Endothelial cell of umbilical vein (primary cell): Measurements from ENCODE around the gene ARL4C. TPM values are rescaled to one million over a fixed set of nuclear protein-coding genes. Genes with fewer than 3 reads are reported as not detected.

Experiments
- BruUV-seq: library from RNA; stranded (reverse); fragments of 400-500 nt; replicated peaks from 2 replicates; lab custom pipeline; 2021; lab: Mats Ljungman, UMichigan
- CTCF ChIA-PET: fragments of 300-600, 350-600 bp; sonication (Branson Sonifier 250); formaldehyde crosslinking; loops from one replicate; lab custom pipeline; 2021; ENCODE audit warnings: antibody characterized with exemption, inconsistent platforms; lab: Charles Lee
- POLR2A ChIA-PET: fragments of 300-600, 350-600 bp; sonication (Branson Sonifier 250); formaldehyde crosslinking; loops from one replicate; lab custom pipeline; 2021; ENCODE audit warnings: antibody characterized with exemption, inconsistent platforms; lab: Charles Lee
- DNase-seq: peaks from one replicate; pipeline ENCODE4 v3.0.0-alpha.2; 2011; ENCODE audit warnings: low read depth, low spot score
- FAIRE-seq: peaks from 2 replicates; lab custom pipeline; 2011; peaks lifted over from hg19 to GRCh38; lab: Jason Lieb, UNC
- H2AFZ ChIP-seq: 2 replicates; pipeline ENCODE4 v1.6.0; 2012; ENCODE audit warnings: low read depth, low read length, control low read depth, inconsistent platforms
- H3K27ac ChIP-seq: 2 replicates; pipeline ENCODE4 v1.5.1; 2011; ENCODE audit warnings: low read depth, mild to moderate bottlenecking, control low read depth, low read length, moderate library complexity; ENCODE audit not compliant: insufficient read depth
- H3K27me3 ChIP-seq, 2 experiments: 2 replicates each; pipeline versions ENCODE4 v1.6.0 to v1.6.1; 2011; ENCODE audit warnings: low read length in 2 of 2, mixed read lengths in 1 of 2; ENCODE audit not compliant: control insufficient read depth in 2 of 2, insufficient read depth in 2 of 2
- H3K36me3 ChIP-seq, 2 experiments: 2 replicates in 1 of 2; 3 replicates in 1 of 2; pipeline ENCODE4 v1.5.1; 2011; ENCODE audit warnings: low read length in 2 of 2, mild to moderate bottlenecking in 1 of 2, moderate library complexity in 1 of 2; ENCODE audit not compliant: control insufficient read depth in 2 of 2, insufficient read depth in 2 of 2; ENCODE audit errors: extremely low read depth in 1 of 2
- H3K4me1 ChIP-seq: 3 replicates; pipeline ENCODE4 v1.5.1; 2011; ENCODE audit warnings: mild to moderate bottlenecking, low read length; ENCODE audit not compliant: control insufficient read depth, insufficient read depth; ENCODE audit errors: extremely low read depth
- H3K4me2 ChIP-seq: 2 replicates; pipeline ENCODE4 v1.6.1; 2011; ENCODE audit warnings: low read length, control low read depth, mixed read lengths; ENCODE audit not compliant: insufficient read depth
- H3K4me3 ChIP-seq, 3 experiments: fragments of 200-600 bp in 1 of 3; sonication (generic), shearing (Covaris generic) in 1 of 3; replicated peaks in 1 of 3; 2 replicates each; pipeline ENCODE4 v1.5.1; 2011 to 2016; ENCODE audit warnings: control low read depth in 3 of 3, low read length in 3 of 3, mild to moderate bottlenecking in 2 of 3, inconsistent platforms in 1 of 3, low read depth in 1 of 3, moderate library complexity in 1 of 3; ENCODE audit not compliant: insufficient read depth in 1 of 3
- H3K79me2 ChIP-seq: 2 replicates; pipeline ENCODE4 v1.6.0; 2012; ENCODE audit warnings: low read length, inconsistent platforms; ENCODE audit not compliant: control insufficient read depth, insufficient read depth
- H3K9ac ChIP-seq: replicated peaks from 2 replicates; pipeline ENCODE3; 2011; ENCODE audit warnings: low read length, control low read depth; ENCODE audit not compliant: insufficient read depth; ENCODE audit errors: extremely low read depth
- H3K9me1 ChIP-seq: replicated peaks from 3 replicates; pipeline ENCODE4 v1.6.0; 2011; ENCODE audit warnings: mild to moderate bottlenecking, low read length; ENCODE audit not compliant: control insufficient read depth, insufficient read depth; ENCODE audit errors: extremely low read depth
- H3K9me3 ChIP-seq: replicated peaks from 2 replicates; pipeline ENCODE4 v1.5.1; 2012; ENCODE audit warnings: low read length, inconsistent platforms; ENCODE audit not compliant: control insufficient read depth, insufficient read depth
- H4K20me1 ChIP-seq: replicated peaks from 2 replicates; pipeline ENCODE3; 2011; ENCODE audit warnings: mild to moderate bottlenecking, low read length; ENCODE audit not compliant: control insufficient read depth, insufficient read depth; ENCODE audit errors: extremely low read depth
- CTCF ChIP-seq, 2 donors: IDR thresholded peaks; 1 replicate in 1 of 2; 2 replicates in 1 of 2; pipeline ENCODE4 v1.5.1; 2011; ENCODE audit warnings: low read length in 2 of 2, mild to moderate bottlenecking in 2 of 2, moderate library complexity in 2 of 2, control low read depth in 1 of 2, inconsistent platforms in 1 of 2, low read depth in 1 of 2; ENCODE audit not compliant: insufficient read depth in 1 of 2; ENCODE audit errors: extremely low read depth in 1 of 2
- EZH2 ChIP-seq: IDR thresholded peaks from 2 replicates; pipeline ENCODE4 v1.6.1; 2012; ENCODE audit warnings: borderline replicate concordance, low read depth, mild to moderate bottlenecking, moderate library complexity, low read length, inconsistent platforms; ENCODE audit not compliant: severe bottlenecking
- FOS ChIP-seq: IDR thresholded peaks from 2 replicates; pipeline ENCODE4 v1.6.1; 2011; ENCODE audit warnings: mild to moderate bottlenecking, low read length, moderate library complexity, borderline replicate concordance; ENCODE audit not compliant: insufficient read depth
- GATA2 ChIP-seq: IDR thresholded peaks from 2 replicates; pipeline ENCODE4 v1.7.0; 2011; ENCODE audit warnings: low read depth, mild to moderate bottlenecking, moderate library complexity, mixed read lengths, low read length; ENCODE audit not compliant: insufficient read length, insufficient read depth
- JUN ChIP-seq: IDR thresholded peaks from 2 replicates; pipeline ENCODE4 v1.6.1; 2011; ENCODE audit warnings: borderline replicate concordance, low read depth; ENCODE audit not compliant: insufficient read length, insufficient read depth
- MAX ChIP-seq: IDR thresholded peaks from 2 replicates; pipeline ENCODE4 v1.6.1; 2011; ENCODE audit not compliant: insufficient read depth, insufficient read length
- MYC ChIP-seq: IDR thresholded peaks from one replicate; pipeline ENCODE4 v1.6.1; 2011; ENCODE audit warnings: mild to moderate bottlenecking, low read depth, low read length
- POLR2A ChIP-seq: IDR thresholded peaks from 2 replicates; pipeline ENCODE4 v1.6.1; 2012; ENCODE audit warnings: low read depth, mild to moderate bottlenecking, control low read depth, low read length
- POLR2AphosphoS5 ChIP-seq: IDR thresholded peaks from 2 replicates; pipeline ENCODE4 v1.6.1; 2012; ENCODE audit warnings: low read depth, mild to moderate bottlenecking, control low read depth, low read length, moderate library complexity; ENCODE audit not compliant: insufficient read depth
- dilution Hi-C: fragments of 300-500 bp; cut with MboI; formaldehyde crosslinking; loops from one replicate; pipeline ENCODE4 v1.15.0; 2019; ENCODE audit warnings: low sequenced_read_pairs; ENCODE audit not compliant: extremely low pct_ligation_motif_present
- intact Hi-C: fragments of 100-400 bp; cut with micrococcal nuclease; formaldehyde crosslinking; loops from one replicate; pipeline ENCODE4 v1.10.0; 2022
- polyA plus RNA-seq, 4 experiments: library from polyadenylated mRNA; depleted of rRNA in 3 of 4; stranded (reverse) in 3 of 4; unstranded in 1 of 4; fragments of >200 nt; gene quantifications; 2 replicates each; pipeline versions ENCODE4 v1.2.1 to v1.2.3, GENCODE V29; 2011 to 2012; ENCODE audit warnings: missing spikeins in 1 of 4
- total RNA-seq: library from RNA; stranded (reverse); gene quantifications from 2 replicates; pipeline ENCODE4 v1.2.3, GENCODE V29; 2021

The ARL4C gene
- total and polyA plus RNA-seq, 2 donors (not counting 3 experiments of a cell fraction or from before 2014, with no cell fraction given): 5.5 to 10.5 TPM

- Histone ChIP-seq H3K27me3 (no peaks in the 10 kb centered on the region), H3K9me3 (no peaks in the 10 kb centered on the region), H2AFZ (no peak overlapping the region), H3K9ac (no peak overlapping the region), H3K36me3 (no peaks in the 10 kb centered on the region), H3K4me3 (no peak overlapping the region), H3K9me1 (no peaks in the 10 kb centered on the region), H3K4me2 (no peak overlapping the region), H3K27ac (no peak overlapping the region), H3K79me2 (no peaks in the 10 kb centered on the region), H4K20me1 (no peaks in the 10 kb centered on the region), H3K4me1 (no peaks in the 10 kb centered on the region)
- intact Hi-C loops (no loop called here), dilution Hi-C loops (no loop called here)
- BruUV-seq: no TSS peak
- CTCF ChIA-PET: no interaction called here
- FAIRE-seq (no peak), DNase-seq (no peak)
- TF ChIP-seq MYC (no peak), JUN (no peak), EZH2 (no peak), FOS (no peak), POLR2A (no peak), CTCF (IDR thresholded peaks at IDR 0.05; ENCODE audit: extremely low read depth in 1 of 2, insufficient read depth in 1 of 2, low read depth in 1 of 2, low read length in 2 of 2) (no peak)
- POLR2A ChIA-PET: no interaction called here
Measured at GRCh38 chr2:234480337-234480736, 16.5 kb downstream of the ARL4C start.

GRCh38 chr2:234479465-234479864 is 17.4 kb downstream of the ARL4C start:
- FAIRE-seq: no peak
- dilution Hi-C loops: no loop called here
- Histone ChIP-seq H3K27me3 (no peaks in the 10 kb centered on the region), H3K9me1 (no peaks in the 10 kb centered on the region), H3K4me2 (no peak overlapping the region), H3K9ac (no peak overlapping the region), H3K27ac (no peak overlapping the region), H3K9me3 (no peaks in the 10 kb centered on the region), H3K4me3 (no peak overlapping the region), H3K79me2 (no peaks in the 10 kb centered on the region), H2AFZ (no peak overlapping the region), H3K4me1 (no peaks in the 10 kb centered on the region), H4K20me1 (no peaks in the 10 kb centered on the region), H3K36me3 (no peaks in the 10 kb centered on the region)
- CTCF ChIA-PET: no interaction called here
- POLR2A ChIA-PET: no interaction called here
- intact Hi-C loops: no loop called here
- DNase-seq: no peak
- TF ChIP-seq POLR2AphosphoS5 (no peak), GATA2 (no peak), CTCF (IDR thresholded peaks at IDR 0.05; ENCODE audit: extremely low read depth in 1 of 2, insufficient read depth in 1 of 2, low read depth in 1 of 2, low read length in 2 of 2) (no peak), MAX (no peak), JUN (no peak), POLR2A (no peak), MYC (no peak), FOS (no peak), EZH2 (no peak)
- BruUV-seq: no TSS peak
